IMR-90 (cell line): Measurements from ENCODE around the gene NAGPA.

Experiments
- CTCF ChIP-seq: conservative IDR thresholded peaks from 2 replicates; pipeline ENCODE4 v1.5.1; 2012; ENCODE audit warnings: mild to moderate bottlenecking, low read depth, low read length, improper control_type of control experiment
- NFE2L2 ChIP-seq: fragments of 150-350 bp; IDR thresholded peaks from 2 replicates; pipeline ENCODE4 v1.6.1; 2016; ENCODE audit warnings: low read depth, mild to moderate bottlenecking, low read length
- POLR2A ChIP-seq: IDR thresholded peaks from 2 replicates; pipeline ENCODE4 v1.6.1; 2012; ENCODE audit warnings: mild to moderate bottlenecking, low read depth, low read length
- RCOR1 ChIP-seq: IDR thresholded peaks from 2 replicates; pipeline ENCODE4 v1.6.1; 2012; ENCODE audit warnings: mild to moderate bottlenecking, low read length, improper control_type of control experiment; ENCODE audit not compliant: insufficient replicate concordance

GRCh38 chr16:5065326-5065725 is 31.6 kb upstream of the NAGPA start:
- TF ChIP-seq CTCF (no peak), NFE2L2 (no peak), POLR2A (no peak), RCOR1 (no peak)
